ENCODE results near the gene NF2. TPM values are rescaled to one million over a fixed set of nuclear protein-coding genes. Genes with fewer than 3 reads are reported as not detected.
A peak's percentile ranks its signal among the peaks of the same experiment; 100 is the strongest.
"Not testable (repeated sequence)": the region's sequence is repeated elsewhere in the genome, so short reads cannot be mapped to it uniquely, and the experiment has no call there.

The NF2 gene
- 37.3 TPM for total RNA-seq

- Histone ChIP-seq H3K27ac (peak within 1 kb of the TSS; percentile 83 to 92), H3K27me3 (no peaks in the 10 kb centered on the region), H3K4me1 (peaks cover 0 to 10% of the 10 kb centered on the region in 2 donors), H3K9me3 (no peaks in the 10 kb centered on the region), H3K4me3 (peak within 1 kb of the TSS; percentile 78 to 92), H3K36me3 (no peaks in the 10 kb centered on the region)
- intact Hi-C loops (cut with DNase I): loop anchor here (1.0 to 10.0 kb wide), 8 partner anchors 17 to 821 kb away; partner anchors contain the start of genes ASCC2, MTFP1, MTMR3 and NIPSNAP1
- DNase-seq (ENCODE audit: low spot score in 2 of 2): peak; percentile 97 to 99
- TF ChIP-seq CTCF (IDR thresholded peaks at IDR 0.05): no peak
Observed at GRCh38 chr22:29603358-29604075, at the start of gene NF2. Gene NF2 (plus strand): TSS chr22:29603633. CDS start chr22:29603999, 366 bp downstream.

GRCh38 chr22:29555065-29555644 is 48.3 kb upstream of the NF2 start:
- Histone ChIP-seq H3K36me3 (peaks cover 35 to 37% of the 10 kb centered on the region in 2 donors), H3K27me3 (no peaks in the 10 kb centered on the region), H3K27ac (no peak overlapping the region), H3K9me3 (no peaks in the 10 kb centered on the region), H3K4me3 (no peak overlapping the region), H3K4me1 (peaks cover 4 to 7% of the 10 kb centered on the region in 2 donors)
- intact Hi-C loops (cut with DNase I): no loop called here
- DNase-seq (ENCODE audit: low spot score in 2 of 2): no peak
- TF ChIP-seq CTCF (IDR thresholded peaks at IDR 0.05): no peak

GRCh38 chr22:29559030-29559429 is 44.4 kb upstream of the NF2 start:
- H3K36me3 ChIP-seq: peaks cover 55 to 60% of the 10 kb centered on the region in 2 donors
- no peak for DNase-seq (ENCODE audit: low spot score in 2 of 2)
- no peaks in the 10 kb centered on the region for H3K9me3 ChIP-seq
- H3K4me1 ChIP-seq: peaks cover 3 to 7% of the 10 kb centered on the region in 2 donors
- intact Hi-C loops (cut with DNase I): no loop called here
- H3K4me3 ChIP-seq: no peak overlapping the region
- H3K27me3 ChIP-seq: no peaks in the 10 kb centered on the region
- no peak overlapping the region for H3K27ac ChIP-seq
- no peak for TF ChIP-seq CTCF (IDR thresholded peaks at IDR 0.05)

- no peaks in the 10 kb centered on the region for H3K9me3 ChIP-seq
- H3K36me3 ChIP-seq: peaks cover 62 to 63% of the 10 kb centered on the region in 2 donors
- intact Hi-C loops (cut with DNase I): no loop called here
- no peak overlapping the region for H3K27ac ChIP-seq
- no peak overlapping the region for H3K4me3 ChIP-seq
- no peak for TF ChIP-seq CTCF (IDR thresholded peaks at IDR 0.05)
- H3K4me1 ChIP-seq: no peaks in the 10 kb centered on the region
- no peak for DNase-seq (ENCODE audit: low spot score in 2 of 2)
- no peaks in the 10 kb centered on the region for H3K27me3 ChIP-seq
Observed at GRCh38 chr22:29559853-29560252, 43.6 kb upstream of the NF2 start.

- Histone ChIP-seq H3K36me3 (peaks cover 64 to 67% of the 10 kb centered on the region in 2 donors), H3K4me3 (no peak overlapping the region), H3K27me3 (no peaks in the 10 kb centered on the region), H3K9me3 (no peaks in the 10 kb centered on the region), H3K27ac (no peak overlapping the region), H3K4me1 (no peaks in the 10 kb centered on the region)
- no peak for TF ChIP-seq CTCF (IDR thresholded peaks at IDR 0.05)
- DNase-seq (ENCODE audit: low spot score in 2 of 2): no peak
- intact Hi-C loops (cut with DNase I): no loop called here
Observed at GRCh38 chr22:29563652-29564460, 39.6 kb upstream of the NF2 start.

GRCh38 chr22:29566513-29566912 is 36.9 kb upstream of the NF2 start:
- intact Hi-C loops (cut with DNase I); H3K9me3 ChIP-seq; H3K4me1 ChIP-seq; DNase-seq (ENCODE audit: low spot score in 2 of 2); H3K27ac ChIP-seq; H3K27me3 ChIP-seq; H3K4me3 ChIP-seq: not testable (repeated sequence)
- peaks cover 49 to 61% of the 10 kb centered on the region in 2 donors for H3K36me3 ChIP-seq

Measured in ascending aorta (tissue), 2 donors.